Measurements from ENCODE around the gene TMCO6. TPM values are rescaled to one million over a fixed set of nuclear protein-coding genes. Genes with fewer than 3 reads are reported as not detected.

Gene TMCO6
- total and polyA plus RNA-seq, 9 of the 15 experiments (the other 6 are each of a cell fraction or from before 2014, with no cell fraction given): 3.4 to 46.4 (median 16.7) TPM

GRCh38 chr5:140647042-140647419 is 7.8 kb downstream of the TMCO6 start (continued):
- TF ChIP-seq ZBTB43 (CRISPR knock-in tag; IDR thresholded peaks at IDR 0.05): no peak
- no peak for TF ChIP-seq CREB1 (IDR thresholded peaks at IDR 0.05)
- no peak for TF ChIP-seq CREB1 (CRISPR knock-in tag; IDR thresholded peaks at IDR 0.05)
- no peak for TF ChIP-seq HDAC3 (IDR thresholded peaks at IDR 0.05; ENCODE audit: borderline replicate concordance, partially characterized antibody)
- TF ChIP-seq SRSF9 (IDR thresholded peaks at IDR 0.05; ENCODE audit: borderline replicate concordance, low read depth, low read length): no peak
- TF ChIP-seq DMBX1 (CRISPR knock-in tag; IDR thresholded peaks at IDR 0.05; ENCODE audit: borderline replicate concordance): no peak
- no peak for TF ChIP-seq ZBTB5 (IDR thresholded peaks at IDR 0.05)
- TF ChIP-seq BRF1 (IDR thresholded peaks at IDR 0.05; ENCODE audit: borderline replicate concordance, extremely low read depth, insufficient read length): no peak
- TF ChIP-seq HNRNPLL (IDR thresholded peaks at IDR 0.05; ENCODE audit: low read depth, low read length, poor library complexity, severe bottlenecking): no peak
- no peak for TF ChIP-seq MAFG (tag; conservative IDR thresholded peaks at IDR 0.05)
- TF ChIP-seq FOXA3 (CRISPR knock-in tag; conservative IDR thresholded peaks at IDR 0.05 in 1 of 2, IDR thresholded peaks at IDR 0.05 in 1 of 2): no peak
- peak; percentile 34 for TF ChIP-seq FIP1L1 (IDR thresholded peaks at IDR 0.05; ENCODE audit: low read depth, low read length, poor library complexity, severe bottlenecking)
- no peak for TF ChIP-seq IFI16 (CRISPR knock-in tag; IDR thresholded peaks at IDR 0.05)
- no peak for TF ChIP-seq THRAP3 (IDR thresholded peaks at IDR 0.05; ENCODE audit: borderline replicate concordance)
- TF ChIP-seq ZNF584 (CRISPR knock-in tag; IDR thresholded peaks at IDR 0.05; ENCODE audit: low read depth): no peak
- no peak for TF ChIP-seq ZNF589 (CRISPR knock-in tag; IDR thresholded peaks at IDR 0.05; ENCODE audit: low read depth)
- TF ChIP-seq, protein P1, sequence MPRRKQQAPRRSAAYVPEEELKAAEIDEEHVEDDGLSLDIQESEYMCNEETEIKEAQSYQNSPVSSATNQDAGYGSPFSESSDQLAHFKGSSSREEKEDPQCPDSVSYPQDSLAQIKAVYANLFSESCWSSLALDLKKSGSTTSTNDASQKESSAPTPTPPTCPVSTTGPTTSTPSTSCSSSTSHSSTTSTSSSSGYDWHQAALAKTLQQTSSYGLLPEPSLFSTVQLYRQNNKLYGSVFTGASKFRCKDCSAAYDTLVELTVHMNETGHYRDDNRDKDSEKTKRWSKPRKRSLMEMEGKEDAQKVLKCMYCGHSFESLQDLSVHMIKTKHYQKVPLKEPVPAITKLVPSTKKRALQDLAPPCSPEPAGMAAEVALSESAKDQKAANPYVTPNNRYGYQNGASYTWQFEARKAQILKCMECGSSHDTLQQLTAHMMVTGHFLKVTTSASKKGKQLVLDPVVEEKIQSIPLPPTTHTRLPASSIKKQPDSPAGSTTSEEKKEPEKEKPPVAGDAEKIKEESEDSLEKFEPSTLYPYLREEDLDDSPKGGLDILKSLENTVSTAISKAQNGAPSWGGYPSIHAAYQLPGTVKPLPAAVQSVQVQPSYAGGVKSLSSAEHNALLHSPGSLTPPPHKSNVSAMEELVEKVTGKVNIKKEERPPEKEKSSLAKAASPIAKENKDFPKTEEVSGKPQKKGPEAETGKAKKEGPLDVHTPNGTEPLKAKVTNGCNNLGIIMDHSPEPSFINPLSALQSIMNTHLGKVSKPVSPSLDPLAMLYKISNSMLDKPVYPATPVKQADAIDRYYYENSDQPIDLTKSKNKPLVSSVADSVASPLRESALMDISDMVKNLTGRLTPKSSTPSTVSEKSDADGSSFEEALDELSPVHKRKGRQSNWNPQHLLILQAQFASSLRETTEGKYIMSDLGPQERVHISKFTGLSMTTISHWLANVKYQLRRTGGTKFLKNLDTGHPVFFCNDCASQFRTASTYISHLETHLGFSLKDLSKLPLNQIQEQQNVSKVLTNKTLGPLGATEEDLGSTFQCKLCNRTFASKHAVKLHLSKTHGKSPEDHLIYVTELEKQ (CRISPR knock-in tag; IDR thresholded peaks at IDR 0.05): no peak

Data from K562 (cell line).